H54 (cell line): Measurements from ENCODE around the gene CDCA4.

Source experiments
- DNase-seq: peaks from one replicate; pipeline ENCODE4 v3.0.0; 2011; ENCODE audit warnings: low spot score, mixed read lengths; ENCODE audit not compliant: insufficient read length
- FAIRE-seq: peaks from 3 replicates; lab custom pipeline; 2011; peaks lifted over from hg19 to GRCh38; lab: Jason Lieb, UNC
- POLR2A ChIP-seq: IDR thresholded peaks from 2 replicates; pipeline ENCODE4 v1.6.1; 2011; ENCODE audit warnings: low read depth, mild to moderate bottlenecking, low read length

The CDCA4 gene

DNA sequence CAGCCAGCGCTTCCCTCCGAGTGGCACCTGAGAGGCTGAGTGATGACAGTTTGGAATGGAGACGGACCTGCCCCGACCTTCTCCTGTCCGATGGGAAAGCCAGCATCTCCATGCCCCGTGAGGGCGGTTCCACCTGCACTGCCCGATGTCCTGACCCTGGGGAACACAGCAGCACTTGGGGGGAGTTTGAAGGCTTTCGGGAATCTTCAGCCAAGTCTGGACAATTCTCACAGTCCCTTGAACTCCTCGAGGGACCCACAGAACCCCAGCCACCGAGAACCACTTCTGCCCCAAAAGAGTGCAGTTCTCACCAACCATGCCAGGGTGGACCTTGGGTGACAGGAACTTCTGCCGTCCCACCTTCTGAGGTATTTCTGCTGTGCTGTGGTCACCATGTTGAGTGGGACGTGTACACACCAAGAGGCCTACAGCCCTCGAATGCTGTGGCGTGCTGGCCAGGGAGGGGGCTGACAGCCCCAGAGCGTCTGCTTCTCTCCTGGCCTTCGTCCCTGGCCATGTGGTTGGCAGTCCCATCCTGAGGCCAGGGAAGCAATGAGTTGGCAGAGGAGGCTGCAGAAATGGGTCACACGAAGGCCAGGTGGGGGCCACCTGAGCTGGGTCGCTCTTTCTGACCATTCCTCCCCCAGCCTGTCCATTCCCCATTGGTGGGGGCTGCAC, 34.3 kb downstream of the CDCA4 start:
- no peak for TF ChIP-seq POLR2A
- FAIRE-seq, result no peak
- no peak for DNase-seq

- DNase-seq, result peak; percentile 98
- 0 out of 2 replicates have a peak, but pooled peaks have one; percentile 22 for TF ChIP-seq POLR2A
- FAIRE-seq, result no peak
Observed at GRCh38 chr14:104985675-104986486, 35.0 kb downstream of the CDCA4 start, which contains the start of gene CLBA1. Gene CLBA1, plus strand, starts transcription at chr14:104985788. Its CDS starts 644 bp downstream, at chr14:104986432.

- no peak for TF ChIP-seq POLR2A
- FAIRE-seq, result no peak
- DNase-seq, result no peak
Observed at GRCh38 chr14:104984056-104984894, 36.6 kb downstream of the CDCA4 start.

DNA sequence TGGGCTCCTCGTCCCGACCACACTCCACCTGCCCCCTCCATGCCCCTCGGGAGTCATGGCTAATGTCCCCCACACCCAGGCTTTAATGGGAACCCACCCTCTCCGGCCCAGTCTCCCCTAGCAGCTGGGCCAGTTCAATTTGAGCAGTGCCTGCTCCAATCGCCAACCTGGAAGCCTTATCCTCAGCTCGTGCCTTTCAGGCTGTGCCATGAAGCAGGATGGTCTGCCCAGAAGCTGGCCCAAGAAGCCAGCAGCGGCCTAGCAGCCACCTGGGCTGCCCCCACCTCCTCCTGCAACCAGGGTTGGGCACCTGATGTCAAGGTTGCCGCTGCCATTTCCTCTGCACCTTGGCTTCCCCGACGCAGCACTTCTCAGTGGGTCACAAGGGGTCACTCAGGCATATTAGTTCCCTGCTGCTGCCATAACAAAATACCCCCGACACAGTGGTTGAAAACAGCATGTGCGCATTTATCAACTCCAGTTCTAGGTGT, 37.6 kb downstream of the CDCA4 start:
- no peak for TF ChIP-seq POLR2A
- FAIRE-seq, result no peak
- DNase-seq, result no peak

GRCh38 chr14:104982548-104983230, 38.2 kb downstream of the CDCA4 start:
- FAIRE-seq, result no peak
- no peak for DNase-seq
- no peak for TF ChIP-seq POLR2A

GRCh38 chr14:104981699-104982541, 39.0 kb downstream of the CDCA4 start:
- FAIRE-seq, result no peak
- DNase-seq, result no peak

GRCh38 chr14:104980611-104981531, 40.0 kb downstream of the CDCA4 start:
- FAIRE-seq, result no peak
- no peak for TF ChIP-seq POLR2A
- DNase-seq, result no peak

More at GRCh38 chr14:104981699-104982541, 39.0 kb downstream of the CDCA4 start:
- no peak for TF ChIP-seq POLR2A

DNA sequence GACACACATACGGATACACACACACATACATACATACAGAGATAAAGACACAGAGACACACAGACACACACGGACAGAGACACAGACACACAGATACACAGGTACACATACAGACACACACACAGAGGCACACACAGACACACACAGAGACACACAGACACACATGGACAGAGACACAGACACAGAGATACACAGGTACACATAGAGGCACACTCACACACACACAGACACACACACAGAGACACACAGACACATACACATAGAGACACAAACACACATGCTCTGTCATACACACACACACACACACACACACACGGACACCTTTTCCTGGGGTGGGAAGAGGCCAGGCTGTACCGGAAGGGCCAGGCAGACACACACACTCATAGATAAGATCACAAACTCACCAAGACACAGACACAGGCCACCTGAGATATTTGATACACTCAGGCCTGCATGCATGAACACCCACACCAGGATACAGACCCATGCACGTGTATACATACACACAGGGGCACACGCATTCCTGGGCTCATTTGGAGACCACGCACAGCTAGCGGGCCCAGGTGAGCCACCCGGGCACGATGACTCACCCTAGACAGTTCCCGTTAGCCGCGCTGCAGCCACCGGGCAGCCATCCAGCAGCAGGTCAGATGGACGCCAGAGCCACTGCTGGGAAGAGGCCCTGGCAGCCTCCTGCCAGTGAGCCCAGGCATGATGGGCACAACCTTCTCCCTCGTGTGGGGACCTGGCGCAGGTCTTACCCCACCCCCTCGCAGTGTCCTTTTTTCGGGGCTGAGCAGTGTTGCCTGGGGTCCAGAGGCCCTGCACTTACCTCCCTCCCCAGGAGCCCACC, 40.9 kb downstream of the CDCA4 start:
- DNase-seq (peak; percentile 80), FAIRE-seq (peak; percentile 65)
- TF ChIP-seq POLR2A, result no peak

- DNase-seq, result no peak
- no peak for FAIRE-seq
- no peak for TF ChIP-seq POLR2A
Observed at GRCh38 chr14:104978746-104979691, 41.9 kb downstream of the CDCA4 start.
